Gastrocnemius medialis (tissue), 4 donors: ENCODE results near the gene RHOJ. TPM values are rescaled to one million over a fixed set of nuclear protein-coding genes. Genes with fewer than 3 reads are reported as not detected.
"Not testable (repeated sequence)": the region's sequence is repeated elsewhere in the genome, so short reads cannot be mapped to it uniquely, and the experiment has no call there.

Source experiments
- ATAC-seq, 2 donors: fragments of 150-250 bp; one replicate each; pipeline ENCODE4 v1.9.1; 2016
- DNase-seq, 2 donors: peaks; one replicate each; pipeline ENCODE4 v3.0.0-alpha.2; 2019
- H3K27ac ChIP-seq, 4 donors: fragments of 200-600 bp; sonication (generic); 1 replicate in 1 of 4; 2 replicates in 3 of 4; pipeline ENCODE4 v1.5.1; 2016 to 2018; ENCODE audit warnings: mild to moderate bottlenecking in 2 of 4, moderate library complexity in 1 of 4
- H3K27me3 ChIP-seq, 3 donors: fragments of 200-600 bp; sonication (generic) in 2 of 3; 1 replicate in 1 of 3; 2 replicates in 2 of 3; pipeline versions ENCODE4 v1.5.1 to v1.6.0; 2016 to 2019; ENCODE audit warnings: mild to moderate bottlenecking in 1 of 3, moderate library complexity in 1 of 3
- H3K36me3 ChIP-seq, 2 donors: fragments of 200-600 bp; sonication (generic) in 1 of 2; one replicate each; pipeline ENCODE4 v1.5.1; 2017 to 2018
- H3K4me1 ChIP-seq, 2 donors: fragments of 200-600 bp; sonication (generic) in 1 of 2; one replicate each; pipeline ENCODE4 v1.5.1; 2016 to 2017; ENCODE audit warnings: mild to moderate bottlenecking in 2 of 2
- H3K4me3 ChIP-seq, 4 donors: fragments of 200-600 bp; sonication (generic) in 3 of 4; 1 replicate in 1 of 4; 2 replicates in 3 of 4; pipeline ENCODE4 v1.5.1; 2016 to 2019; ENCODE audit warnings: mild to moderate bottlenecking in 2 of 4
- H3K9me3 ChIP-seq, 3 donors: fragments of 200-600 bp; sonication (generic) in 2 of 3; 1 replicate in 1 of 3; 2 replicates in 2 of 3; pipeline ENCODE4 v1.5.1; 2016 to 2019
- CTCF ChIP-seq, 5 experiments: fragments of 450-650 bp in 3 of 5; fragments of 200-600 bp in 2 of 5; sonication (generic) in 2 of 5; IDR thresholded peaks in 4 of 5; conservative IDR thresholded peaks in 1 of 5; 1 replicate in 4 of 5; 2 replicates in 1 of 5; pipeline ENCODE4 v1.5.1; 2016 to 2019; ENCODE audit warnings: antibody characterized with exemption in 5 of 5, mild to moderate bottlenecking in 3 of 5, moderate library complexity in 3 of 5
- POLR2A ChIP-seq, 2 donors: fragments of 450-650 bp; IDR thresholded peaks; one replicate each; pipeline ENCODE4 v1.6.1; 2017; ENCODE audit warnings: antibody characterized with exemption in 2 of 2, mild to moderate bottlenecking in 2 of 2, moderate library complexity in 2 of 2
- in situ Hi-C, 4 donors: fragments of 200-750 bp; cut with MboI; loops; one replicate each; pipeline versions ENCODE4 v1.15.0 to v1.8.0; 2017; ENCODE audit warnings: low sequenced_read_pairs in 4 of 4
- intact Hi-C: fragments of 100-400 bp; cut with DNase I; formaldehyde crosslinking; loops from one replicate; pipeline ENCODE4 v1.15.1; 2023; ENCODE audit warnings: low total_unique reads
- total RNA-seq, 4 donors: library from RNA; depleted of rRNA; stranded (reverse); fragments of >200 nt; gene quantifications; one replicate each; pipeline versions ENCODE4 v1.1.0 to v1.2.3, GENCODE V29; 2016

Gene RHOJ
- total RNA-seq, 4 donors from 2014 or later = 2.8 to 4.9 (median 3.8) TPM

- H3K27me3 ChIP-seq = no peaks in the 10 kb centered on the region
- intact Hi-C loops (loop anchor here (2.0 kb wide), 1 partner anchor 101 kb away; no protein-coding TSS in a partner anchor), in situ Hi-C loops (loop anchor here (5.0 to 25.0 kb wide), 5 partner anchors 99 to 1111 kb away; no protein-coding TSS in a partner anchor)
- H3K4me1 ChIP-seq = peaks cover 5 to 7% of the 10 kb centered on the region in 2 donors
- no peak for TF ChIP-seq POLR2A (IDR thresholded peaks at IDR 0.05)
- TF ChIP-seq CTCF (IDR thresholded peaks at IDR 0.05 in 4 of 5, conservative IDR thresholded peaks at IDR 0.05 in 1 of 5) = no peak
- no peak for ATAC-seq
- peak overlapping the region in 1 of 4 donors; percentile 30 for H3K27ac ChIP-seq
- no peak for DNase-seq
- no peak overlapping the region for H3K4me3 ChIP-seq
- no peaks in the 10 kb centered on the region for H3K36me3 ChIP-seq
- no peaks in the 10 kb centered on the region for H3K9me3 ChIP-seq
Measured at GRCh38 chr14:63276016-63276415, 71.8 kb downstream of the RHOJ start.

- intact Hi-C loops = loop anchor here (2.0 kb wide), 1 partner anchor 102 kb away; no protein-coding TSS in a partner anchor
- H3K27ac ChIP-seq = peak overlapping the region in 1 of 4 donors; percentile 30
- no peak overlapping the region for H3K4me3 ChIP-seq
- DNase-seq (no peak), ATAC-seq (peak in 1 of 2 donors; percentile 46)
- no peaks in the 10 kb centered on the region for H3K27me3 ChIP-seq
- TF ChIP-seq CTCF (IDR thresholded peaks at IDR 0.05 in 4 of 5, conservative IDR thresholded peaks at IDR 0.05 in 1 of 5) (peak; percentile 50 to 71 (median 61)), POLR2A (IDR thresholded peaks at IDR 0.05) (no peak)
- peaks cover 5 to 7% of the 10 kb centered on the region in 2 donors for H3K4me1 ChIP-seq
- no peaks in the 10 kb centered on the region for H3K36me3 ChIP-seq
- in situ Hi-C loops = loop anchor here (5.0 to 25.0 kb wide), 5 partner anchors 99 to 1112 kb away; no protein-coding TSS in a partner anchor
- no peaks in the 10 kb centered on the region for H3K9me3 ChIP-seq
Measured at GRCh38 chr14:63276492-63277342, 72.5 kb downstream of the RHOJ start.

GRCh38 chr14:63277591-63278183 is 73.4 kb downstream of the RHOJ start:
- H3K27ac ChIP-seq = no peak overlapping the region
- DNase-seq = no peak
- intact Hi-C loops = loop anchor here (2.0 kb wide), 1 partner anchor 103 kb away; no protein-coding TSS in a partner anchor
- no peaks in the 10 kb centered on the region for H3K36me3 ChIP-seq
- in situ Hi-C loops = loop anchor here (5.0 to 25.0 kb wide), 5 partner anchors 100 to 1113 kb away; no protein-coding TSS in a partner anchor
- no peaks in the 10 kb centered on the region for H3K9me3 ChIP-seq
- TF ChIP-seq POLR2A (IDR thresholded peaks at IDR 0.05) (no peak), CTCF (IDR thresholded peaks at IDR 0.05 in 4 of 5, conservative IDR thresholded peaks at IDR 0.05 in 1 of 5) (no peak)
- no peaks in the 10 kb centered on the region for H3K27me3 ChIP-seq
- ATAC-seq = no peak
- no peak overlapping the region for H3K4me3 ChIP-seq
- H3K4me1 ChIP-seq = peaks cover 5 to 7% of the 10 kb centered on the region in 2 donors

GRCh38 chr14:63279933-63280332 is 75.7 kb downstream of the RHOJ start:
- in situ Hi-C loops = loop anchor here (5.0 to 25.0 kb wide), 5 partner anchors 103 to 1115 kb away; no protein-coding TSS in a partner anchor
- ATAC-seq, H3K9me3 ChIP-seq, H3K4me1 ChIP-seq, H3K36me3 ChIP-seq, H3K27me3 ChIP-seq, DNase-seq, intact Hi-C loops, H3K27ac ChIP-seq, H3K4me3 ChIP-seq: not testable (repeated sequence)
